Measurements from ENCODE around the gene HDAC11. TPM values are rescaled to one million over a fixed set of nuclear protein-coding genes. Genes with fewer than 3 reads are reported as not detected.

The HDAC11 gene
- total and polyA plus RNA-seq, 2 of the 4 experiments (the other 2 are of a cell fraction): 9.1 to 11.4 TPM

GRCh38 chr3:13541691-13542090 is 61.6 kb downstream of the HDAC11 start:
- ATAC-seq (ENCODE audit: low read depth): no peak

More at GRCh38 chr3:13541691-13542090, 61.6 kb downstream of the HDAC11 start:
- H3K4ac ChIP-seq (ENCODE audit: low read depth, low read length): no peak overlapping the region
- H3K9me1 ChIP-seq (ENCODE audit: insufficient read depth, low read length): peaks cover 31% of the 10 kb centered on the region
- H3K18ac ChIP-seq (ENCODE audit: low read depth, low read length): no peak overlapping the region
- dilution Hi-C loops (cut with HindIII; ENCODE audit: low sequenced_read_pairs, unreplicated experiment): no loop called here
- intact Hi-C loops (cut with micrococcal nuclease): no loop called here
- no peak overlapping the region for H4K91ac ChIP-seq (ENCODE audit: insufficient read depth, low read depth, low read length)
- no peak overlapping the region for H3K27ac ChIP-seq (ENCODE audit: insufficient read depth, low read length)
- no peak for DNase-seq
- H2BK5ac ChIP-seq (ENCODE audit: low read depth, low read length, poor library complexity, severe bottlenecking): no peak overlapping the region
- ChIA-PET CTCF (interaction anchor here (0.6 kb wide), 1 partner anchor 20 kb away, joined by 3 read pairs; no protein-coding TSS in a partner anchor), POLR2A (ENCODE audit: unreplicated experiment) (no interaction called here)
- H4K20me1 ChIP-seq (ENCODE audit: insufficient read depth, low read length): no peaks in the 10 kb centered on the region
- no peak overlapping the region for H3K23ac ChIP-seq (ENCODE audit: low read depth, low read length)
- no peak overlapping the region for H2AK9ac ChIP-seq (replicated peaks; ENCODE audit: low read depth, low read length, poor library complexity)
- no TSS peak for BruUV-seq (replicated peaks)
- TF ChIP-seq, protein P1, sequence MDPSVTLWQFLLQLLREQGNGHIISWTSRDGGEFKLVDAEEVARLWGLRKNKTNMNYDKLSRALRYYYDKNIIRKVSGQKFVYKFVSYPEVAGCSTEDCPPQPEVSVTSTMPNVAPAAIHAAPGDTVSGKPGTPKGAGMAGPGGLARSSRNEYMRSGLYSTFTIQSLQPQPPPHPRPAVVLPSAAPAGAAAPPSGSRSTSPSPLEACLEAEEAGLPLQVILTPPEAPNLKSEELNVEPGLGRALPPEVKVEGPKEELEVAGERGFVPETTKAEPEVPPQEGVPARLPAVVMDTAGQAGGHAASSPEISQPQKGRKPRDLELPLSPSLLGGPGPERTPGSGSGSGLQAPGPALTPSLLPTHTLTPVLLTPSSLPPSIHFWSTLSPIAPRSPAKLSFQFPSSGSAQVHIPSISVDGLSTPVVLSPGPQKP (IDR thresholded peaks at IDR 0.05; ENCODE audit: borderline replicate concordance, low read depth, low read length): no peak
- TF ChIP-seq CEBPB (IDR thresholded peaks at IDR 0.05; ENCODE audit: low read depth, low read length) (no peak), RCOR1 (IDR thresholded peaks at IDR 0.05; ENCODE audit: insufficient replicate concordance, low read length) (no peak), BHLHE40 (IDR thresholded peaks at IDR 0.05; ENCODE audit: low read depth, low read length) (no peak), POLR2A (IDR thresholded peaks at IDR 0.05; ENCODE audit: low read depth, low read length) (no peak), RFX5 (IDR thresholded peaks at IDR 0.05; ENCODE audit: low read depth, low read length) (no peak), NFE2L2 (IDR thresholded peaks at IDR 0.05; ENCODE audit: low read depth, low read length) (no peak)
- no peak overlapping the region for H3K9ac ChIP-seq (ENCODE audit: low read depth, low read length)
- no peak overlapping the region for H3K4me2 ChIP-seq (ENCODE audit: low read depth, low read length)
- in situ Hi-C loops (cut with MboI; ENCODE audit: low sequenced_read_pairs): no loop called here
- H2AFZ ChIP-seq (replicated peaks; ENCODE audit: low read length, poor library complexity): no peak overlapping the region
- no peak overlapping the region for H2BK120ac ChIP-seq (ENCODE audit: low read depth, low read length)
- no peak overlapping the region for H4K5ac ChIP-seq (ENCODE audit: low read depth, low read length)
- no peaks in the 10 kb centered on the region for H3K27me3 ChIP-seq (ENCODE audit: control insufficient read depth, insufficient read depth, low read length)
- no peak overlapping the region for H3K56ac ChIP-seq (ENCODE audit: extremely low read depth, insufficient read depth, low read length)
- no peak overlapping the region for H4K8ac ChIP-seq (ENCODE audit: low read depth in 2 of 2, low read length in 2 of 2)
- H2BK15ac ChIP-seq (ENCODE audit: low read depth, low read length): no peak overlapping the region
- H3K4me1 ChIP-seq (ENCODE audit: control insufficient read depth, insufficient read depth, low read length): peaks cover 36% of the 10 kb centered on the region
- no peak overlapping the region for H3K4me3 ChIP-seq (ENCODE audit: insufficient read depth, low read depth, low read length)
- 0 out of 2 replicates have a peak, but pooled peaks cover 3% of the 10 kb centered on the region for H3K9me3 ChIP-seq (ENCODE audit: control insufficient read depth, insufficient read depth, low read length)
- H3K79me1 ChIP-seq (ENCODE audit: low read depth in 1 of 2, low read length in 2 of 2): no peaks in the 10 kb centered on the region
- H2AK5ac ChIP-seq (ENCODE audit: low read depth, low read length): no peak overlapping the region
- no peak overlapping the region for H2BK20ac ChIP-seq (ENCODE audit: low read depth, low read length)
- H3K14ac ChIP-seq (replicated peaks; ENCODE audit: low read depth, low read length): no peak overlapping the region
- H3K36me3 ChIP-seq (ENCODE audit: control insufficient read depth, insufficient read depth, low read length): no peaks in the 10 kb centered on the region
- WGBS, 2 experiments (ENCODE audit: extremely low coverage in 2 of 2, insufficient read length in 1 of 2): no CpG with 5 or more reads among the region's 3 CpGs

Measured in IMR-90 (cell line).